HG02885 (cell line): ENCODE measurements around the gene IQCK.

Source experiments
- ATAC-seq: cut with Tn5 transposase; IDR thresholded peaks from one replicate; pipeline ENCODE4 v1.9.1; 2021; ENCODE audit warnings: mild to moderate bottlenecking; ENCODE audit not compliant: unreplicated experiment, poor library complexity

Gene IQCK

DNA sequence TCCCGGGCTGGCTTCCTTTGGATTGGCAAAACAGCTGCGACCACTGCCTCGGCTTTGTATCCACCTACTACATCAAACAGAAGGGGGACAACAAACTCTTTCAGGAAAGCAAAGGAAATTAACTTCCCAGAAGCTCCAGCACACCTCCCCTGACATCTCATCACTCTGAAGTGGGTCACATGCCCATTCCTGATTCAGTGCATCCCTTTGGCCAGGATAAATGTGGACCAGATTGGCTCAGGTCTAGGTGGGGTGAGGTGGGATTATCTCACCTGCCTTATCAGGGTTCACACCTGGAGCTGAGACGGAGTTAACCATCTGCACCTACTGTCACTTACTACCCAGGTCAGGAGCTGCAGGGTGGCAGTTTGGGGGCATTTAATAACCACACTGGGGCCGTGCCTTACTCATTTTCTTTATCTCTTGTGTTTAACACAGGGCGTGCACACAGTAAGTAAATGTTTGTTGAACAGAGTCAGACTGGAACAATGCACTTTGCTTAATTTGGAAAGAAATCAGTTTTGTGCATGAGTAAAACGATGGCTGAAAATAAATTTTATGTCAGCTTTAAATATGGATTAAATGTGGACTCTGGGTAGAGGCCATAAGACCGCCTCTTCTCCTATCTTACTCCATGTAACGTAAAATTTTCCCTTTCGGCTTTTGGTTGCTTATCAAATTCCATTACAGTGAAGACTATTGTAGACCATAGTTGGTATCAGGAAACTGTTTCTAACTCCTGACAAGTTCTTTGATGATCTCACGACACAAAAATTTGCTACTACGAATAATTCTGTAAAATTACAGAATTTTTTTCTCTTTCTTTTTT is 36.0 kb downstream of the IQCK start:
- no peak for ATAC-seq

DNA sequence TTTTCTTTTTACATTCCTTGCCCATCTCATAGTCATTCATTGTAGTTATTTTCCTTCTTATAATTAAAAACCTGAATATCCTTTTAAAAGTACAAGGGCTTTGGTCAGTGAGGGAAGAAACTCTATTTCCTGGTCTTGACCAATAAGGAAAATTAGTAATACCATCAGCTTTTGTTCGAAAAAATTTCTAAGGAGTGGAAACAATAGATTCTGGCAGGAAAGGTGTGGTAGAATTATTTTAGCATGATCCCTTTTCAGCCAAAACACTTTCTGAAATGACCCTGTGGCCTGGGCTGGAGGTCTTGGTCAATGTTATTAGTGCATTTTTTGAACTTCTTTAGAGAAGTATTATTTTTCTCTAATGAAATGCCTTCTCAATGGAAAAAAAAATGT is 36.6 kb downstream of the IQCK start:
- ATAC-seq = no peak

DNA sequence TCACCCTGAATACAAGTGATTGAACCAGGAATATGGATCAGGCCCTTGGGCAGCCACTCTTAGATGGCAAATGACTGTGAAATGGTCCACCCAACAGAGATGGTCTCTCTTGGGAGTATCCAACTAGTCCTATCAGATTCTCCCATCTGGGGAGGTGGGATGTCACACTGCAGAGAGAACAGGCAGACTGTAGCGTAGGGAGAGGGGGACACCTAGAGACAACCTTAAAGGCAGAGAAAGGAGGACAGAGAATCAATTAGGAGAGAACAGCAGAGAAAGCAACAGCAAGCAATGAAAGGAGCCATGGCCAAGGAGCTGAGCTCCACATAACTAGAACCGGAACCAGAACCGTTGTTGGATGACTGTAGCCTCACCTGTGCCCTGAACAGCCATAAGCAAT is 37.2 kb downstream of the IQCK start:
- ATAC-seq = no peak

DNA sequence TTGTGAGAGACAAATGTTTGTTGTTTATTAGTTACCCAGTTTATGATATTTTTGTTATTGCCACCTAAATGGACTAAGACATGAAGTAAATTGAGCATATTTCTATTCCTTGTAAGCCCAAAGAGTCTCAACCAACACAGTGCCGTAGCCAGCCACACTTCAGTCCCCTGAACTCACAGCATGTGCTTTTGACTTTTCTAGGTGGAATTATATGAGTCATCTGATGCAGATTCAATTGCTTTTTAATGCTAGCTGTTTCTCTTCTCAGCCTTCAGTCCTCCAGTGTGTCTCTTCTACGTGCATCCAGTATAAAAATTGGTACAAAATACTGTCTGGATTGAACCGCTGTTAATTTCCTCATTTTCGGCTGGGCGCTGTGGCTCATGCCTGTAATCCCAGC is 39.0 kb downstream of the IQCK start:
- ATAC-seq = no peak

DNA sequence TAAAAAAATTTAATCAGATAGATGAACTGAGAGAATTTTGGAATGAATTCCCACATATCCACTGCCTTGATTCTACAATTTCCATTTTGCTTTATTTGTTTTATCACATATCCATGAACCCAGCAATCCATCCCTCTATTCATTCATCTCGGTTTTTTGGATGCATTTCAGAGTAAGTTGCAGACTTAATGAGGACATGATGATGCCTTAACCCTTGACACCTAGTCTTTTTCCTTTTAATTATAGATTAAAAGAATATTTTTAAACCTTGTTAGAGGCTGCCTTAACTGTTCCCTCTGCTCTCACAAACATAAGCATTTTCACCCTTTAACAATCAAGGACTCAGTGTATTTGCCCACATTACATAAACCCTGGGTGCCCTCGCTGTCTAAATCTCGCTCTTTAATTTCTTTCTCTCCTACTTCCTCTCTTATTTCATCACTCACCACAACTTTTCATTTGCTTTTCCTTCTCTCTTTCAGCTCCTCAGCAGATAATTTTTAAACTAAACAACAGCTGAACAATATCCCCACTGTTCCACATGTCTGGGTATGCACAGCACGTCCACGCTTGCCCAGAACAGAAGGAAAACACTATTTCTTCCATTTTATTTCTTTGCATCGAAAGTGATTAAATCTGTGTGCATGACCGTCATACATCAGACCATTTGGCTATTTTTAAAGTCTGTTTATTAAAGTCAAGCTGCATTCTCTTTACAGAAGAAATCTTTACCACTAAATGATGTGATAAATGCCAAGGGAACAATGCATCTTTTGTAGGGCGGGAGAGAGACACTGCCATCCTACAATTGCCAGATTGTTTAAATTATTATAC is 39.9 kb downstream of the IQCK start:
- no peak for ATAC-seq

DNA sequence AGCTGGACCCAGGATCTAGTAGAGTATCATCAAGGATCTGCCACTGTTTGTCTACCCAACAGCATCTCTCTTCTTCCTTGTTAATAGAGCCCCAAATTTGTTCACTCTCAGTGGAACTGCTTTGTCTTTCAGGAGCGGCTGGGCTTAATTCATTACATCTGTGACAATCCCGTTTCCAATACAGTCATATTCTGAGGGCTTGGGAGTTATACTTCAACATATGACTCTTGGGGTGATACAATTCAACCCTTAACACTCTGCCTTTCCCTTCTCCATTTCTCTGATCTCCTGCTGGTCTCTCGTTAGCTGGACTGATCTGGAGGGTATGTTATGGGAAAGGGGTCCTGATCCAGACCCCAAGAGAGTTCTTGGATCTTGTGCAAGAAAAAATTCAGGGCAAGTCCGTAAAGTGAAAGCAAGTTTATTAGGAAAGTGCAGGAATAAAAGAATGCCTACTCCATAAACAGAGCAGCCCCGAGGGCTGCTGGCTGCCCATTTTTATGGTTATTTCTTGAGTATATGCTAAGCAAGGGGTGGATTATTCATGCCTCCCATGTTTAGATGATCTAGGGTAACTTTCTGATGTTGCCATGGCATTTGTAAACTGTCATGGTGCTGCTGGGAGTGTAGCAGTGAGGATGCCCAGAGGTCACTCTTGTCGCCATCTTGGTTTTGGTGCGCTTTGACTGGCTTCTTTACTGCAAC is 42.4 kb downstream of the IQCK start:
- ATAC-seq = no peak

DNA sequence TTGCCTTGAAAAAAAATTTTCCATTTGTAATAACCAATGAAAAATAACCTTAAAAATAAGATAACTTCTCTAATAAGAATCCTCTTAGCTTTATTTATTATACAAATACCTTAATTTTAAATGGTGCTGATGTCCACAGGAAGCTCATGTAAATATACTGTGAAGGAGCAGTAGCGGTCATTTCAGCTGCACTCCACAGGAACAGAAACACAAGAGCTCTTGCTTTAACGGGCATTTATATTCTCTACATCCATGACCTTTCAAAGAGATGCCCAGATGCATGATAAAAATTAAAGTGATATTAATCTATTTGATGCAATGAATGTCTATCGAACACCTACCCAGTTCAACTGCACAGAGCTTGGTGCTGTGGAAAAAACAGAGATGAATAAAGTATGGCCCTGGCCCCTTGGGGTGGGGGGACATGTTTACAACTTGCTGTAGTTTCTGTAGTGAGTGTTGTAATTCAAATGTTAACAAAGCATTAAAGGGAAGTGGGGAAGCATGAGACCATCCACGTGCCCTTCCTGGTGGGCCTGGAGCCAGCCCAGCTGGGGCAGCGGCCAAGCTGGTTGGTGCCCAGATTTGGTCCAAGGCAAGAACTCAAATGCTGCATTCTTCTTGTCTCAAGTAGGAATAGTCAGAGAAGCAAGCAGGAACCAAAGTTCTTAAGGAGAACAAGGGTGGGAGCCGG is 47.9 kb downstream of the IQCK start:
- no peak for ATAC-seq

DNA sequence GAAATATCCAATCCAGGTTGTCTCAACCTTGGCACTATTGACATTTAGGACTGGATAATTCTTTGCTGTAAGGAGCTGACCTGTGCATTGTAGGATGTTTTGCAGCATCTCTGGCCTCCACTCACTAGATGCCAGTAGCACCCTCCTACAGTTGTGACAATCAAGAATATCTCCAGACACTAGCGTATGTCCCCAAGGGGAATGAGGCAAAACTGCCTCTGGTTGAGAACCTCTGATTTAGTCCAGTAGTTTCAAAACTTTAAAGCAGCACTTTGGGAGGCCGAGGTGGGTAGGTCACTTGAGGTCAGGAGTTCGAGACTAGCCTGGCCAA is 48.4 kb downstream of the IQCK start:
- ATAC-seq = no peak

DNA sequence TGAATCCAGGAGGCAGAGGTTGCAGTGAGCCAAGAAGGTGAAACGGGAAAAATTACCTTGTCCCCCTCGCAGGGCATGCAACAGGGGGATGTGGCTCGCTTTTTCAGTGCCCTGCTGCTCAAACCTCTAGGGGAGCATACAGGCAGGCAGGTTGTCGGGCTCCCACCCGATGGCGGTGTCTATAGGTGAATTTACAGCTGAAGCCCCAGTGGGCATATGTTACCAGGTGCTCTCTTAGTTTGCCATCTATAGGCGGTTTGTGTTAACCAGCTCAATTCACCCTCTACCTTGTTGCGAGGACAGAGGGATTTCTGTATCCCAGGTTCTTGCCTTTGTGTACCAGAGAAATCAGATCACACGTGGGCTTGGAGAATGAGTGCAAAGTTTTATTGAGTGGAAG is 48.9 kb downstream of the IQCK start:
- no peak for ATAC-seq

DNA sequence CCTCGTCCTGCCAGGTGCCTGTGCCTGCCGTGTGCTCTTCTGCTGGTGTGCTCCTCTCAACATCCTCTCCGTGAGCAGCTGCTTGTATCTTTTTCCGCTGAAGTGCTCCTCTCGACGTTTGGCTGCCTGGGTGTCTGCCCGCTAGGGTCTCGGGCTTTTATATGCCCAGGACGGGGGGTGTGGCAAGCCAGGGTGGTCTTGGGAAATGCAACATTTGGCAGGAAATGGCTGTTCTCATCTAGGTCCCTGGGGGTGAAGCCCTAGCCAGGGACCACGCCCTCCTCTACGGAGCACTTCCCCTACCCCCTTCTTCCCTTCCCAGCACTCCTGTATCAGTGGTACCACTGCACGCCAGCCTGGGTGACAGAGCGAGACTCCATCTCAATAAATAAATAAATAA is 49.4 kb downstream of the IQCK start:
- no peak for ATAC-seq

DNA sequence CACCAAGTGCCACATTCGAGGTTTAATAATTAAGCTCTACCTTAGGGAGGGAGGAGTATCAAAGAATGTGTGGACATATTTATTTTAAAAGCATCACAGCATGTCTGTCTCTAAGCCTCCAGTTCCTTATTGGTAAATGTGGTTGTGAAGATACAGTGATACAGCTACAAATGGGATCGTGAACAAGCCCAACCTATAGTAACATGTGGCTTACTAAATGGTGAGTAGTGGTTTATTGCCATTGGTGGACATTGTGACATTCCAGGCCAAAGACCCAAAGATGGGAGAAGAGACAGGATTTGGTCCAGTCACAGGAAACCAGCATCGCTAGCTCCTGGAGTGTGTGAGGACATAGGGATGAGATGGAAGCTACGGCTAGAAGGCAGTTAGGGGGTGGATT is 51.2 kb downstream of the IQCK start:
- no peak for ATAC-seq

DNA sequence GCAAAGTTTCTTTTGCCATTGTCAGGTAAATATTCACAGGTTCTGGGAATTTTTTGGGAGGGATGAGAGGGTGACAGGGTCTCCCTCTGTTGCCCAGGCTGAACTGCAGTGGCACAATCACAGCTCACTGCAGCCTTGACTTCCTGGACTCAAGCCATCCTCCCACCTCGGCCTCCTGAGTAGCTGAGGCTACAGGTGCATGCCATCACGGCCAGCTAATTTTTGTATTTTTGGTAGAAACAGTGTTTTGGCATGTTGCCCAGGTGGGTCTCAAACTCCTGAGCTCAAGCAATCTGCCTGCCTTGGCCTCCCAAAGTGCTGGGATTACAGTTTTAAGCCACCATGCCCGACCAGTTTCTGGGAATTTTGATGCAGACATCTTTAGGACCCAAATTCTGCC is 53.0 kb downstream of the IQCK start:
- no peak for ATAC-seq

DNA sequence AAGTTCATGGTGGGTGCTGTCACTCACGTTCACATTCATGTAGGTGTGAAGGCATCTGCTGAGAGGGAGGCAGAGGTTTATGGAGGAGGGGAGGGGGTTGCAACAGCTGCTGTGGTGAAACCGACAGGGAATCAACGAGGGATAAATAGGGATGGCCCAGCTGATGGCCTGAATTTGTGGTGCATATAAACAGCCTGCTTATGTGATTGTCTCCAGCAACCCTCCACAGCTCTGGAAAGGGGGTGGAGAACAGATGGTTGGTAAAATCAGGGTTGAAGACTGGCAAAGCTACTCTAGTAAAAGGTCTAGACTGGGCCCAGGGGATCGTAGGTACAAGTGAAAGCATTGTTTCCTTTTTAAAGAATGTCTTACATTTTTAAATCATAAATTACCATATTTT is 53.7 kb downstream of the IQCK start:
- ATAC-seq = no peak

DNA sequence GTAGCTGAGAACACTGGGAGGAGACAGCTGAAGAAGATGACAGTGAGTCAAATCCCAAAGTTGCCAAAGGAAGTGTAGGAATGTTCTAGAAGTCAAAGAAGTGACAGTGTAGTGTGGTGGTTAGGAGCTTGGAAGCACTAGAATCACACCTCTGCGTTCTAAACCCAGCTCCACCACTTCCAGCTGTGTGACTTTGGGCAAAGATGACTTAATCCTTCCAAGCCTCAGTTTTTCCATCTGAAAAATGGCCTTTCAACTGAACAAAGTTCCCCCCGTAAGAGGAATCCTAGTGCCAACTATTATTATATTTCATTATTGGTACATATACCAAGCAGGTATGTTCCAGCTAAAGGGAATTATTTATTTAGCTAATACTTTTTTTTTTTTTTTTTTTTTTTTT is 56.0 kb downstream of the IQCK start:
- ATAC-seq = no peak

DNA sequence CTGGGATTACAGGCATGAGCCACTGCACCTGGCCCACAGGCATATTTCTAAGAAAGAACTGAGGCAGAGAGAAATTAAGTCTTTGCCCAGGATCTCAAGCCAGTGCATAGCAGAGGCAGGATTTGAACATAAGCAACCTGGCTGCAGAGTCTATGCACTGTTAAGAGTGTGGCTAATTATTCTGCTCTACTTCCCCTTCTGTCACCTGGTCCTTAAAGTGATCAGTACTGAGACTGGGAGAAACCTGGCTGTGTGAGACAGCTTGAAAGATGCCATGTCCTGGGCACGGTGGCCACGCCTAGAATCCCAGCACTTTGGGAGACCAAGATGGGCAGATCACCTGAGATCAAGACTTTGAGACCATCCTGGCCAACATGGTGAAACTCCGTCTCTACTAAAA is 58.1 kb downstream of the IQCK start:
- no peak for ATAC-seq

DNA sequence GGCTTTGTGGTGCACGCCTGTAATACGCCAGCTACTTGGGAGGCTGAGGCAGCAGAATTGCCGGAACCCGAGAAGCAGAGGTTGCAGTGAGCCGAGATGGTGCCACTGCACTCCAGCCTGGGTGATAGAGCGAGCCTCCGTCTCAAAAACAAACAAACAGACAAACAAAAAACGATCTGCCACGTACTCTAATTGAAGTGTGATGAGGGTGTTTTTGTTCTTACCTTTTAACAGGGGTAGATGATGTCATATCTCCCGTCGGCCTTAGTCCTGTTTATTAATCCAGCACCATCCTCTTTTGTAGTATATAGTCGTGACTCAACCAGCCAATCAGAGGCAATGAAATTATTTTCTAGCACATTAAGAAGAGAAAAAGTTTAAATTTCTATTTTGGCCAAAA is 58.5 kb downstream of the IQCK start:
- no peak for ATAC-seq

DNA sequence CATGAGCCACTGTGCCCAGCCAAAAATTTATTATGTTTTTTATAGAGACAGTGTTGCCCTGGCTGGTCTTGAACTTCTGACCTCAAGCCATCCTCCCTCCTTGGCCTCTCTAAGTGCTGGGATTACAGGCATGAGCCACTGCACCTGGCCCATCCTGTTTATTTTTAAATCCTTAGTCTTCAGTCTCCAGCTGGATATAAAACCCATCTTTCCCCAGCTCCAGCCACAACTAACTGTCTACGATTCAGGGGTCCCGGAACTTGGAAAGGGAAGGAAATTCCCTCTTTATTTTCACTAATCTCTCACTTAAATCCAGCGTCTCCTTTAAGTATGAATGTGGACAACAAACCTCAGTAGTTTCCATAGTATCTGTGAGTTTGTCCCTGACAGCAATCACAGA is 62.2 kb downstream of the IQCK start:
- no peak for ATAC-seq

DNA sequence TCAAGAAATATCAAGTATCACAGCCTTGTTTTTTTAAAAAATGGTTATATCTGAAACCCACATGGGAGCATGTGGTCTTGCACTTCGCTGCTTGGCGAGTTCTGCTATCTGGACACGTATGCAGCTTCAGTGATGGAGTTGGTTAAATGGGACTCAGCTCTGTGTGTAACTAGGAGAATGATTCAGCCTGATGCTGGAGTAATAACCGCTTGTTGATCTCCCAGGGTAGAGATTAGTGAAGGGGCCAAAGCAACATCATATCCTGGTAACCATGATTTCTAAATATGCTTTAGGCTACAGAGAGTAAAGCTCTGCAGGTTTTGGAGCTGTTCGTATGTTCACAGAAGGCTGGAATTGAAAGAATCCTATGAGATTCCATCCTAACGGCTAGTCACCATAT is 63.2 kb downstream of the IQCK start:
- no peak for ATAC-seq

DNA sequence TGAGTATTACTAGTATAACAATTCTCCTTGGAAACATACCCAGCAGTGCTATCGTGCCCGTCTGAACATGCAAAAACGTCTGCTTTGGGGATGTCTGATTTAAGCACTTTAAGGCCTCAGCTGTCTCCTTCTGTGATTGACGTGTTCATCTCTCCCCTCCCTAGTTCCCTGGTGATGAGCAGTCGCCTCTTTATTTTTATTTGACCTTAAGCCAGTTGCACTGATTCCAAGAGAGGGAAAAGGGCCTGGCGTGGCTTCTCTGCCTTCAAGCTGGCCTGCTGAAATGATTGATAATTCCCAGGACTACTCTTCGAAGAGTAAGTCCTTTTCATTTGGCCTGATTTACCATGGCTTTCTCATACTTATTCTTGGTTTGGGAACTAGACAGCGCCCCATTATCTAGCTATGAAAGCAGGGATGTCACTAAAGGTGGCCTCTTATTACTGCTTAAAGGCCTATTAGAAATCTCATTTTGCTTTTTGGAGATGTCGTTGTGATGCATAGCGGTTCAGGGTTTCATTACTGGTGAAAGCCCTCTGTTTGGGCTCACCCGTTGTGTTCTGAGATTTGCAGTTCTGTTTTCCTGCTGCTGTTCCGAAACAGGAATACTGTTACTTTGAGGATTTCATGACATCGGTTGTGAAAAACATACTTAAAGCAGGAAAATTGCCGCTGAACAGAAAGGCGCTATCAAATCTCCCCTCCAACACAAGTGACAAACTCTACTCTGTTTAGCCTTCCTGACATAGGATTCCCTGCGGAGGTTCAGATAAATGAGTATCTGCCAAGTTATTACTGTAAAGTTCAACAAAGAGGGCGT is 65.5 kb downstream of the IQCK start:
- ATAC-seq = no peak

DNA sequence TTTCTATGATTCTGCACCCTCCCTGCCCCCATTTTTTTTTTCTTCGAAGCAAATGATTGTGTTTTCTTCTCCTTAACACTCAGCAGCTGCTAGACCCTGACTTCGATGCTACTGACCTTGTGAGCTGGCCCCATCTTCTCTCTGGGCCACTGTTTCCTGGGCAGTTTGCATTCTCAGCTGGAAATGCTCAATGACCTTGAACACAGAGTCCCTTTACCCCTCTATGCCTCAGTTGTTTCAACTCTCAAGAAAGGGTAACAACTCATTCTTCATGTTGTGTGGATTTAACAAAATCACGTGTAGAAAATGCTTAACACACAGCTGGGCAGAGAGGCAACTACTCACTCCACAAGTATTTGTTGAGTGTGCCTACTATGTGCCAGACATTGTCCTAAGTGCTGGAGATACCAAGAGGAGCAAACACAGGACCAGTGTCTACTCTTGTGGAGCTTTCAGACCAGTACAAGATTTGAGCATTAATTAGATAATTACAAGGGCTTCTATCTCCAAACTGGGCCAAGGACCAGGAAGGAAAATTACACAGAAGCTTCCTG is 66.2 kb downstream of the IQCK start:
- no peak for ATAC-seq
